HL-60 (cell line): ENCODE measurements around the gene ICOS.

Source experiments
- DNase-seq, 2 experiments: peaks; one replicate each; pipeline ENCODE4 v3.0.0-alpha.2; 2010 to 2020; ENCODE audit warnings: low read depth in 1 of 2, low spot score in 1 of 2
- H3K27ac ChIP-seq: fragments of 250-450 bp; sonication (Bioruptor Pico); replicated peaks from 2 replicates; pipeline ENCODE4 v1.5.1; 2020; ENCODE audit warnings: mild to moderate bottlenecking, moderate library complexity
- H3K27me3 ChIP-seq: fragments of 250-450 bp; sonication (Bioruptor Pico); 2 replicates; pipeline ENCODE4 v1.5.1; 2021; ENCODE audit warnings: mild to moderate bottlenecking, moderate library complexity; ENCODE audit not compliant: insufficient read depth, poor library complexity, severe bottlenecking
- H3K4me3 ChIP-seq: replicated peaks from 2 replicates; pipeline ENCODE4 v1.5.1; 2011; ENCODE audit warnings: mild to moderate bottlenecking, control low read depth, low read length; ENCODE audit not compliant: insufficient read depth
- CTCF ChIP-seq: IDR thresholded peaks from one replicate; pipeline ENCODE4 v1.5.1; 2011; ENCODE audit warnings: low read length, control low read depth, inconsistent platforms; ENCODE audit not compliant: insufficient read depth
- GABPA ChIP-seq: IDR thresholded peaks from 2 replicates; pipeline ENCODE4 v1.6.1; 2012; ENCODE audit warnings: low read depth
- POLR2AphosphoS5 ChIP-seq: IDR thresholded peaks from 2 replicates; pipeline ENCODE4 v1.6.1; 2012; ENCODE audit warnings: low read depth
- SPI1 ChIP-seq: IDR thresholded peaks from 2 replicates; pipeline ENCODE4 v1.6.1; 2012; ENCODE audit warnings: low read depth, mild to moderate bottlenecking, borderline replicate concordance
- TF ChIP-seq, protein P1 (sequence below): IDR thresholded peaks from 2 replicates; pipeline ENCODE4 v1.6.1; 2012; ENCODE audit warnings: low read depth; ENCODE audit not compliant: insufficient replicate concordance

The ICOS gene

GRCh38 chr2:203973000-203973399 lies 36.4 kb downstream of the ICOS start:
- TF ChIP-seq GABPA (no peak), CTCF (no peak), SPI1 (no peak), POLR2AphosphoS5 (no peak)
- TF ChIP-seq, protein P1, sequence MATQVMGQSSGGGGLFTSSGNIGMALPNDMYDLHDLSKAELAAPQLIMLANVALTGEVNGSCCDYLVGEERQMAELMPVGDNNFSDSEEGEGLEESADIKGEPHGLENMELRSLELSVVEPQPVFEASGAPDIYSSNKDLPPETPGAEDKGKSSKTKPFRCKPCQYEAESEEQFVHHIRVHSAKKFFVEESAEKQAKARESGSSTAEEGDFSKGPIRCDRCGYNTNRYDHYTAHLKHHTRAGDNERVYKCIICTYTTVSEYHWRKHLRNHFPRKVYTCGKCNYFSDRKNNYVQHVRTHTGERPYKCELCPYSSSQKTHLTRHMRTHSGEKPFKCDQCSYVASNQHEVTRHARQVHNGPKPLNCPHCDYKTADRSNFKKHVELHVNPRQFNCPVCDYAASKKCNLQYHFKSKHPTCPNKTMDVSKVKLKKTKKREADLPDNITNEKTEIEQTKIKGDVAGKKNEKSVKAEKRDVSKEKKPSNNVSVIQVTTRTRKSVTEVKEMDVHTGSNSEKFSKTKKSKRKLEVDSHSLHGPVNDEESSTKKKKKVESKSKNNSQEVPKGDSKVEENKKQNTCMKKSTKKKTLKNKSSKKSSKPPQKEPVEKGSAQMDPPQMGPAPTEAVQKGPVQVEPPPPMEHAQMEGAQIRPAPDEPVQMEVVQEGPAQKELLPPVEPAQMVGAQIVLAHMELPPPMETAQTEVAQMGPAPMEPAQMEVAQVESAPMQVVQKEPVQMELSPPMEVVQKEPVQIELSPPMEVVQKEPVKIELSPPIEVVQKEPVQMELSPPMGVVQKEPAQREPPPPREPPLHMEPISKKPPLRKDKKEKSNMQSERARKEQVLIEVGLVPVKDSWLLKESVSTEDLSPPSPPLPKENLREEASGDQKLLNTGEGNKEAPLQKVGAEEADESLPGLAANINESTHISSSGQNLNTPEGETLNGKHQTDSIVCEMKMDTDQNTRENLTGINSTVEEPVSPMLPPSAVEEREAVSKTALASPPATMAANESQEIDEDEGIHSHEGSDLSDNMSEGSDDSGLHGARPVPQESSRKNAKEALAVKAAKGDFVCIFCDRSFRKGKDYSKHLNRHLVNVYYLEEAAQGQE = no peak
- no peak overlapping the region for H3K4me3 ChIP-seq
- no peak overlapping the region for H3K27ac ChIP-seq
- no peak for DNase-seq
- no peaks in the 10 kb centered on the region for H3K27me3 ChIP-seq

GRCh38 chr2:203973676-203974075 lies 37.1 kb downstream of the ICOS start:
- no peak overlapping the region for H3K27ac ChIP-seq
- TF ChIP-seq POLR2AphosphoS5 (no peak), CTCF (no peak), GABPA (no peak), SPI1 (no peak)
- TF ChIP-seq, protein P1 = no peak
- H3K4me3 ChIP-seq = no peak overlapping the region
- no peaks in the 10 kb centered on the region for H3K27me3 ChIP-seq
- no peak for DNase-seq

GRCh38 chr2:203975912-203976311 lies 39.3 kb downstream of the ICOS start:
- H3K27ac ChIP-seq = no peak overlapping the region
- H3K4me3 ChIP-seq = no peak overlapping the region
- no peak for DNase-seq
- no peaks in the 10 kb centered on the region for H3K27me3 ChIP-seq
- no peak for TF ChIP-seq GABPA
- TF ChIP-seq POLR2AphosphoS5 = no peak
- TF ChIP-seq, protein P1 = no peak
- no peak for TF ChIP-seq CTCF
- no peak for TF ChIP-seq SPI1
